Cerebellar nuclear complex (tissue), 1 donor: Measurements from ENCODE around the gene TSPAN17.

ENCODE experiments used
- DNase-seq, 2 experiments: peaks; one replicate each; lab custom pipeline; 2025; lab: John Stamatoyannopoulos, UW

Gene TSPAN17

DNA sequence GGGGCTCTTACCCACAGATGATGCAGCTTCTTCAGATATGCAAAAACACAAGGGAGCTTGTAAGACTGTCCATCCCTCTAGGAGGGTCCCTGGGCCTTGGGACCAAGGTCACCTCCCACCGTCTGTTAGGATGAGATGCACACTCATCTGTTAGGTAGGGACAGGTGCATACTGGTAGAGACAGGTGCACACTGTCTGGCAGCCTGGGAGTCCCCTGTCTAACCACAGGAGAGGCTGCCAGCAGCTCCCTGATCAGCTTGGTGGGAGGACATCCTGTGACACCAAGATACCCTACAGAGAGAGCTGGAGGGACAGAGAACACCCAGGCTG lies 13.2 kb downstream of the TSPAN17 start:
- no peak for DNase-seq

- DNase-seq: peak in 1 of 2 experiments; percentile 52
These were observed 13.8 kb downstream of the TSPAN17 start for GRCh38 chr5:176660860-176661641.

- DNase-seq: no peak
These were observed 14.4 kb downstream of the TSPAN17 start for GRCh38 chr5:176661676-176662075.

GRCh38 chr5:176662371-176663333 lies 15.4 kb downstream of the TSPAN17 start:
- no peak for DNase-seq

GRCh38 chr5:176663566-176663965 lies 16.3 kb downstream of the TSPAN17 start:
- DNase-seq: no peak

- no peak for DNase-seq
These were observed 17.2 kb downstream of the TSPAN17 start for GRCh38 chr5:176664479-176664878.

GRCh38 chr5:176664886-176665285 lies 17.6 kb downstream of the TSPAN17 start:
- no peak for DNase-seq

GRCh38 chr5:176665517-176665916 lies 18.2 kb downstream of the TSPAN17 start:
- DNase-seq: no peak

- DNase-seq: no peak
These were observed 20.4 kb downstream of the TSPAN17 start for GRCh38 chr5:176667637-176668036.

- peak in 1 of 2 experiments; percentile 16 for DNase-seq
These were observed 23.2 kb downstream of the TSPAN17 start for GRCh38 chr5:176670449-176670848.

DNA sequence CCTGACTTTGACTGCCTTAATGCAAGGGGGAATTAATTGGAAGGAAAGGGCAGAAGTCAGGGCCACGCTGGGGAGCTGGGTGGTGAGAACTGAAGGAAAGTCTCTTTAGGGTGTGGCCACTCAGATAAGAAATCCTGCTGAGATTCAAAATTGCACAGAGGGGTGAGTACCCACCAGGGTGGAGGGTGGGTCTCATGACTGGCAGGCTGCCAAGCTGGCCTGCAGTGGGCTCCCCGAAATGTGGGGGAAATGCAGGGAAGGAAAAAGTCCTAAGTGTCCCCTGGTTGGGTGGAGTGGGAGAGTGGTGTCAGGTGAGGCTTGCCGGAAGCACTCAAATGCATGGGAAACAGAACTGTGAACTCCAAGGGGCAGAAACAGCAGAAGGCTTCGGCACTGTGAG lies 24.1 kb downstream of the TSPAN17 start:
- DNase-seq: no peak

DNA sequence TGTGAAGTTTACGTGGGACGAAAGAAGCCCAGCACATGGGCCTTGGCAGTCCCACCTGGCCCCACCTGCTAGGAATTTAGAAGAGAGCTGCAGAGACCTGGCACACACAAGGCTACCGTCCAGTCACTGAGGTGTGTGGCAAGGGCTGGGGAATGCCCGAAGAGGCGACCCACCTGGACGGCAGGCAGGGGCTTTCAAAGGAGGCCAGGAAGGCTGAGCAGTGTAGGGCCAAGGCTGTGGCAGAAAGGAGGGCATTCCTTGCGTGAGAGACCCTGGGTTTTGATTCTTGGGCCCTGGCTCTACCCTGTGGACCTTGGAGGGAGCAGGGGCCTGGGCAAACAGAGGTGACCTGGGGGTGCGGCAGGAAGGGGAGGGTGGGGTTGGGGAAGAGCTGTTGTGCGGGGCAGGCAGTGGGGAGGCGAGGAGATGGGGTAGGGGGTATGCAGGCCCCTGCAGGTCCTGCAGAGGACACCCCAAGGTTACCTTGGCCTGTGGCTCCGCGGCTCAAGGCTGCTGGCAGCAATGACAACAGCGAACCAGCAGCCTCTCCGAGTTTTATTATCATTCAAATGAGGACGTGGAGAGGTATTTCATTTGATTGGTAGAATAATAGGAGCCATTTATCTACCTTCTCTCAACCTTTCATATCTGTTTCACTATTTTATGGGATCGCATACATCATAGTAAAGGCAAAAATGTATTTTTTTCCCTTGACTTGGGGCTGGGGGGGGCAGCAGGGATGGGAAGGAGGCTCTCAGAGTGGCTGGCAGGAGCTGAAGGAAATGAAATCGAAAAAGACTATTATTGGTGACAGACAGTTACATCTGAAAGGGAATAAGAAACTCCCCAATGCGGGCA lies 24.8 kb downstream of the TSPAN17 start:
- DNase-seq: no peak

DNA sequence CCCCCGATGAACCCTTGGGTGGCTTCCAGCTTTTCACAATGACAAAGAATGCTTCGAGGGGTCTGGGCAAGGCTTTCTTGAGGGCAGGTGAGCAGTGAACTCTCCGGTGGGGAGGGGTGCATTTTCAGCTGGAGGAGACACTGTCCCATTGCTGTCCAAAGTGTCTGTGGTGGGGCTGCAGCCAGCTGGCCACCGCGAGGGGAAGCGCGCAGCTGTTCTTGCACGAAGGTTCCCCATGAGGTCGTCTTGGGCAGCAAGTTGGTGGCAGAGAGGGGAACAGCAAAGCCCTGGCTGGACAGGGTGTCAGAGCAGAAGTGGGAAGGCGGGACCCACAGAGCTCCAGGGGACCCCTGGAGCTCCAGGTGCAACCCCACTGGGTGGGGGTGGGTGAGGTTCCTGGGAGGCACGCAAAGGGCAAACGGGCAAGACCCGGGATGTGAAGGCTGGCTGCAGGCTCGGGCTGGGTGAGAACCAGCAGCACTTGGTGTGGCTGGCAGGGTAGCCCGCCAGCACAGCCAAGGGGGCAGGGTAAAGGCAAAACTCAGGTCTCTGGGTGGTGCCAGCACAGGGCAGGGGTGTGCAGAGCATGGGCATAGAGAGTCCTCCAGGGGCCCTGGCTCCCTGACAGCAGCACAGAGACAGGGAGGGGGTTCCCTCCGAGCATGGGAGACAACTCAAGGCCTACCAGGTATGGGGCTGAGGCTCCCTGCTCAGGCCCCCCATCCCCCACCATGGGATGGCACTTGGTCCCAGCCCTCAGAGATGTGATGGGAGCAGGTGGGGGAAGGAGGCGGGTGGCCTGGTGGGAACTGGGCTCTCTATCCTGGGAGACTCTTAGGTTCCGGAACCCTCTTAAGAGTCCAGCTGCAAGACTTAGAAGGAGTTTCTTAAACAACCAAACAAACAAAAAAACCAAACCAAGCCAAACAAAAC lies 26.6 kb downstream of the TSPAN17 start:
- DNase-seq: no peak

GRCh38 chr5:176674799-176675198 lies 27.5 kb downstream of the TSPAN17 start:
- no peak for DNase-seq

DNA sequence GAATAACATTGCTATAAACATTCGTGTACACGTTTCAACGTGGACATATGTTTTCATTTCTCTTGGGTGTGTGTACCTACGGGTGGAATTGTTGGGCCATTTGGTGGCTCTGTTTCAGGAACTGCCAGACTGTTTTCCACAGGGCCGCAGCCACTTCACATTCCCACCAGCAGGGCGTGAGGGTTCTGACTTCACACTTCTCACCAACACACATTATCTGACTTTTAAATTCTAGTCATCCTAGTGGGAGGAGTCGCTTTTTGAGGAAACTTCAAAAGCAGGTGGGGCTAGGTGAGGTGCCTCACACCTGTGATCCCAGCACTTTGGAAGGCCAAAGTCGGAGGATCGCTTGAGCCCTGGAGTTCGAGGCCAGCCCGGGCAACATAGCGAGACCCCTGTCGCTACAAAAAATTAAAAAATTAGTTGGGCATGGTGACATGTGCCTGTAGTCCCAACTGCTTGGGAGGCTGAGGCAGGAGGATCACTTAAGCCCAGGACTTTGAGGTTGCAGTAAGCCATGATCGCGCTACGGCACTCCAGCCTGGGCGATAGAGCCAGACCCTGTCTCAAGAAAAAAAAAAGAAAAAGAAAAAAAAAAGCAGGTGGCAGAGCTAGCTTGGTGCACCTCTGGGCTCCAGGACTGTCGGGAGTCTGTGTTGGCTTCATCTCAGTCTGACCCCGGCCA lies 28.5 kb downstream of the TSPAN17 start:
- no peak for DNase-seq

GRCh38 chr5:176676361-176676824 lies 29.1 kb downstream of the TSPAN17 start:
- DNase-seq: no peak

DNA sequence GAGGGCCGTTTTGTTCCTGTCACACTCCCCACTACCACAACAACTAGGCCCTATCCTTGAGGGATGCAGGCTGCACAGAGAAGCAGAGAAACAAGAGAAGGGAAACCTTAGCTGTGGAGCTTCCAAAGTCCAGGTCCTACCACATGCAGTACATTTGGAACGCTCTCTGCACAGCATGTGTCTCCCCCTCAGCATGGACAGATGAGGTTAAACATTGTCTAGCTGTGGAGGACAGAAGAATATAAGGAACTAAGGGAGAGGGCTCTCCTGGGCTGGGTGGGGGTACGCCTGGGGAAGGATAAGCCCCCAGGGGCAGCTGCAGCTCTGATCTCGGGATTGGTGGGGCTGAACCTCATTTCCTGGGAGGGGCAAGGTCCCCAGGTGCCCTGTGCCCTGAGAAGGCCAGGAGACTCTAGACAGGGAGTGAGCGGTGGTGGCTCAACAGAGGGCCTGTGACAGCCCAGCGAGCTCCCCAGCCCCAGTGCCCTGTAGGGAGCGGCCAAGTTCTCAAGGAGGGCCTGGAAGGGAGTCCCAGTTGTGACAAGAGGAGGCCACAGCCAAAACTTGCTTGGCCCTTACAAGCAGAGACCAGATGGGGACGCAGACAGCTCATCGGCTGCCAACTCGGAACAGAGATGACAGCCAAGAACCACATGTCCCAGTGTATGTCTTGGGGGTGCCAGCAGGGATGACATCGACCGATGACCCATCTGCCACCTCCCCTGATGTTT lies 30.1 kb downstream of the TSPAN17 start:
- peak; percentile 38 to 82 for DNase-seq

DNA sequence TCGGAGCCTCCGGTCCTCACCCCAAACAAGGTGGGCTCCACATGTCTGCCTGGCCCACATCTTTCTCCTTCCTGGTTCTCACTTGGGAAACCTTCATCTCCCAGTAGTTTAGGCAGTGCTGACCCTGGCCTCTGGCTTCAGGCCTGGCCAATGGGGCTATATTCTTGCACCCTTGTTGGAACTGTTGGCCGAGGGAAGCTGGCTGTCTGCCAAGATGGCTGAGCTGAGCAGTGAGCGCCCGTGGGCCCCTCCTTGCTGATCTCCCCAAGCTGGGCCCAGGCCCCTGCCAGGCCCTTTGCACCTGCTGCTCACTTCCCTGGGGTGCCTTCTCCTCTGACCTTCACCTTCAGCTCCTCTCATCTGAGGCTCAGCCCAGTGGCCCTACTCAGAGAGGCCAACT lies 31.3 kb downstream of the TSPAN17 start:
- no peak for DNase-seq

DNA sequence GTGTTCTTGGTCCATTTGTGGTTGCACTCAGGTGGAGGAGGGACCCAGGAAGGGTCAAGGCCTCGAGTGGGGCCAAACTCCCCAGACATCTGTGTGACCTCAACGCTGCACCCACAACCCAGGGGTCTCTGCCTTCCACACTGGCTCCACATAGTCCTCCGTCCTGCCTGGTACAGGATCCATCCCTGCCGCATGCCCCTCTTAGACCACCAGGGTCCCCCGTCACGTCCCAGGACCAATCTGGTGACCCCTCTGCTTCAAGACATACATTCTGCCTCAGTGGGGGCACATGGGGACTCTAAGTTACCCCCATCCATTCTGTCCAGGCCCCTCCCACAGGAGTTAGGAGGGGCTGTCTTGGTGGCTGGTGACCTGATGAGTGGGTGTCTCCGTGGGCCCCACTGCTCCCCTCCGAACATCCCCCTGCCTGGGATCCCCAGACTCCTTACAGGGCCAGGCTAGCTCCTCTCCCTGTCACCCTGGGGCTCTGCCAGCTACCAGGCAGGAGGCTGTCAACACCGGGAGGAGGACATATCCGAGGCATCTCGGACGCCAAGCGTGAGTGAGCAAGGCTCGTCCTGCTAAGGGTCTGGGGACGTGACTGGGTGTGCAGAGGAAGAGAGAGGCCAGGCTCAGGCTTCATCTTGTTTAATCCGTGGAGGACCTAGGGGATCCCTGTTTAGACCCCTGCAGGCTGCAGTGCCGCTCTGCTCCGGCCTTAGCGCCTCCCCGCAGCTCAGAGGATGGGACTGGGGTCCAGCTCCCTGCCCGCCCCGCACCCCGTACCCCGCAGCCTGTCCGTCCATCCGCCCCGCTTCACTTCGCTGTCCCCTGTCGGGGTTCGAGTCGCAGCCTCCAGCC lies 32.3 kb downstream of the TSPAN17 start:
- DNase-seq: no peak
